Ascending aorta (tissue), 2 donors: ENCODE results near the gene ALG10B. TPM values are rescaled to one million over a fixed set of nuclear protein-coding genes. Genes with fewer than 3 reads are reported as not detected.

Experiments
- DNase-seq, 2 donors: peaks; one replicate each; pipeline ENCODE4 v3.0.0-alpha.2; 2019; ENCODE audit warnings: low spot score in 2 of 2
- H3K27ac ChIP-seq, 2 donors: fragments of 200-600 bp; sonication (generic); one replicate each; pipeline ENCODE4 v1.5.1; 2016 to 2017; ENCODE audit warnings: mild to moderate bottlenecking in 1 of 2
- H3K27me3 ChIP-seq: fragments of 200-600 bp; sonication (generic); one replicate; pipeline ENCODE4 v1.5.1; 2017
- H3K36me3 ChIP-seq, 2 donors: fragments of 200-600 bp; sonication (generic); one replicate each; pipeline ENCODE4 v1.5.1; 2016
- H3K4me1 ChIP-seq, 2 donors: fragments of 200-600 bp; sonication (generic); one replicate each; pipeline ENCODE4 v1.5.1; 2016 to 2017; ENCODE audit warnings: mild to moderate bottlenecking in 1 of 2
- H3K4me3 ChIP-seq, 2 donors: fragments of 200-600 bp; sonication (generic); one replicate each; pipeline ENCODE4 v1.5.1; 2016 to 2017; ENCODE audit warnings: mild to moderate bottlenecking in 1 of 2
- H3K9me3 ChIP-seq, 2 donors: fragments of 200-600 bp; sonication (generic); one replicate each; pipeline ENCODE4 v1.5.1; 2016
- CTCF ChIP-seq, 3 experiments: fragments of 200-600 bp in 2 of 3; fragments of 450-650 bp in 1 of 3; sonication (generic) in 2 of 3; IDR thresholded peaks; one replicate each; pipeline ENCODE4 v1.5.1; 2016 to 2019; ENCODE audit warnings: antibody characterized with exemption in 3 of 3, mild to moderate bottlenecking in 1 of 3, moderate library complexity in 1 of 3
- intact Hi-C: fragments of 100-400 bp; cut with DNase I; formaldehyde crosslinking; loops from one replicate; pipeline ENCODE4 v1.15.1; 2023
- total RNA-seq: library from RNA; depleted of rRNA; stranded (reverse); fragments of >200 nt; gene quantifications from one replicate; pipeline ENCODE4 v1.1.0, GENCODE V29; 2016

The ALG10B gene
- total RNA-seq, 1 donor from 2014 or later = 9.2 TPM

- no peak for TF ChIP-seq CTCF (IDR thresholded peaks at IDR 0.05)
- no peaks in the 10 kb centered on the region for H3K36me3 ChIP-seq
Measured at GRCh38 chr12:38370311-38370710, 53.7 kb downstream of the ALG10B start.

DNA sequence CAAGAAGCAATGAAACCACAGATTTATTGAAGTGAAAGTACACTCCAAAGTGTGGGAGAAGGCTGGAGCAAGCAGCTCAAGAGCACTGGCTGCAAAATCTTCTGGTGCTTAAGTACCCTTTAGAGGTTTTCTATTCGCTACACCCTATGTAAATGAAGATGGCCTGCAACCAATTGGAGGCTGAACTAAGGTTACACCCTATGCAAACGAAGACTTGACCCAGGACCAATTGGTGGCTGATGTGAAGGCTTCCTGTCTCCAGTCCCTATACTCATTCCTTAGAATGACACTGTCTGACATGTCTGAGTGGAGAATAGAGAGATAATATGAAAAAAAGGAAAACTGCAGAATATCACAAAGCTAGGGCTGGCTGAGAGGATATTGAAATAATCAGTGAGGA lies 57.2 kb downstream of the ALG10B start:
- H3K27me3 ChIP-seq = no peaks in the 10 kb centered on the region
- no peak for DNase-seq
- intact Hi-C loops = loop anchor here (10.0 kb wide), 1 partner anchor 1111 kb away; no protein-coding TSS in a partner anchor
- no peak for TF ChIP-seq CTCF (IDR thresholded peaks at IDR 0.05)
- H3K4me1 ChIP-seq = no peaks in the 10 kb centered on the region
- no peaks in the 10 kb centered on the region for H3K9me3 ChIP-seq
- H3K4me3 ChIP-seq = no peak overlapping the region
- H3K27ac ChIP-seq = no peak overlapping the region
- H3K36me3 ChIP-seq = no peaks in the 10 kb centered on the region

More at GRCh38 chr12:38370311-38370710, 53.7 kb downstream of the ALG10B start:
- intact Hi-C loops = loop anchor here (10.0 kb wide), 1 partner anchor 1114 kb away; no protein-coding TSS in a partner anchor
- no peaks in the 10 kb centered on the region for H3K27me3 ChIP-seq
- no peak overlapping the region for H3K4me3 ChIP-seq
- no peak for DNase-seq
- H3K9me3 ChIP-seq = no peaks in the 10 kb centered on the region
- H3K4me1 ChIP-seq = no peaks in the 10 kb centered on the region
- no peak overlapping the region for H3K27ac ChIP-seq

DNA sequence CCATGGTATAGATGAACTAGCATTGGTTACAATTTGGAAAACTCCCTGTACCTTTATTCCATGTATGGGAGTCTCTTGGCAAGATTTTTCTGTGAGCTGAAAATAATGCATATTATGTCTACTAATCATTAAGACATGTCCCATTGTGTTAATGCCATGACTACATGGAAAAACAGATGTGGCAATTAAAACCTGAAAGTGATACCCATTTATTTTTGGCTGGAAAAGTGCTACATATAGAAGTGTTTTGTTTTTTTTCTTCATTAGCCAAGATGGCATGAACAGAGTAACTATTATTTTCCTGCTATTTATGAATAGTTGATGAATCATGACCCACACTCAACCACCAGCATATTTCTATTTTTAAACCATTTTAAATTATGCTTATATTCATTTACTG lies 58.2 kb downstream of the ALG10B start:
- no peak overlapping the region for H3K4me3 ChIP-seq
- intact Hi-C loops = loop anchor here (10.0 kb wide), 1 partner anchor 1110 kb away; no protein-coding TSS in a partner anchor
- H3K36me3 ChIP-seq = no peaks in the 10 kb centered on the region
- no peak for DNase-seq
- H3K4me1 ChIP-seq = no peaks in the 10 kb centered on the region
- TF ChIP-seq CTCF (IDR thresholded peaks at IDR 0.05) = no peak
- H3K9me3 ChIP-seq = no peaks in the 10 kb centered on the region
- no peak overlapping the region for H3K27ac ChIP-seq
- no peaks in the 10 kb centered on the region for H3K27me3 ChIP-seq
